ENCODE results near the gene JAG2.

Gene JAG2

GRCh38 chr14:105139831-105140239, 28.7 kb downstream of the JAG2 start:
- no peak for DNase-seq (ENCODE audit: low read depth in 4 of 4, low spot score in 1 of 4)

GRCh38 chr14:105139212-105139825, 29.3 kb downstream of the JAG2 start:
- no peak for DNase-seq (ENCODE audit: low read depth in 4 of 4, low spot score in 1 of 4)

- DNase-seq (ENCODE audit: low read depth in 4 of 4, low spot score in 1 of 4) = no peak
These were observed 29.9 kb downstream of the JAG2 start for GRCh38 chr14:105138551-105139111.

- DNase-seq (ENCODE audit: low read depth in 4 of 4, low spot score in 1 of 4) = no peak
These were observed 30.5 kb downstream of the JAG2 start for GRCh38 chr14:105138021-105138541.

- no peak for DNase-seq (ENCODE audit: low read depth in 4 of 4, low spot score in 1 of 4)
These were observed 31.0 kb downstream of the JAG2 start for GRCh38 chr14:105137481-105138020.

DNA sequence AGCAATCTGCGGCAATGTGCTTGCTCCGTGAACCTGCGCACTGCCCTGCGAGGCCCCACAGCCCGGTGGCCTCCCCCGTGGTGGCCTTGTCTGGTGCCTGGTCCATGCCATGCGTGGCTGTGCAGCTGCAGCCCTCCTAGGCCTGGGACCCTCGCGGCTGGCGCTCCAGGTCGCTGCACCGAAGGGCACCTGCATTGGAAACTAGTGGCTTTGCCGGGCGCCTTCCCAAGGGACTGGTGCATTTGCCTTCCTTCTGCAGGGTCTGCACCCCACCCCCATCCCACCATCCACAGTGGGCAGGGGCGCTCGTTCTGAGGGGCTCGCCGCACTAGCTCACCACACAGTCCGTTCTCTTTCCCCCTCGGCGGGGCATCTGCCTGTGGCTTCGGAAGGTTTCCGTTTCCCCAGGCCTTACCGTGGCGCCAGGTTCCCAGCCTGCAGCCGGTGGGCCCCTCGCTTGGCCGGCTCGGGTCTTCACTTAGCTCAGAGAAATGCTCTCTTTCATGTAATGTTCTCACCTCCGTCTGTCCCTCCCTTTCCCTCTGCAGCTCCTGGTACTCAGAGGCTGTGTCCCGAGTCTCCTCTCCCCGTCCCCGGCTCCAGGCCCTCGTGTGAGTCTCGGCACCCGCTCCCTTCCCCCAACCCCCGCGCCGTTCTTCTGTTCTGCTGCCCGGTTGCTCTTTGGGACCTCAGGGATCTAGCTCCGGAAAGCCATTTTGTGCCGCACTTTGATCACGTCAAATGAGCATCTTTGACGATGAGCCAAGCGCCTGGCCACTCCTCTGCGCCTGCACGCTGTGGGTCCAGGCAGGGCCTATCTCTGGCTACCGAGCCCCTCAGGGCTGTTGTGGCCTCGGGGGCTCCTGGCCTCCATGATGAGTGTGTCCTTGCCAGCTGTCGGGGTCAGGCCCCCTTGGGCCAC, 31.9 kb downstream of the JAG2 start:
- DNase-seq (ENCODE audit: low read depth in 4 of 4, low spot score in 1 of 4) = no peak

GRCh38 chr14:105135700-105136395, 32.7 kb downstream of the JAG2 start:
- no peak for DNase-seq (ENCODE audit: low read depth in 4 of 4, low spot score in 1 of 4)

- DNase-seq (ENCODE audit: low read depth in 4 of 4, low spot score in 1 of 4) = no peak
These were observed 35.5 kb downstream of the JAG2 start for GRCh38 chr14:105132921-105133654.

- no peak for DNase-seq (ENCODE audit: low read depth in 4 of 4, low spot score in 1 of 4)
These were observed 37.3 kb downstream of the JAG2 start for GRCh38 chr14:105131241-105131640.

DNA sequence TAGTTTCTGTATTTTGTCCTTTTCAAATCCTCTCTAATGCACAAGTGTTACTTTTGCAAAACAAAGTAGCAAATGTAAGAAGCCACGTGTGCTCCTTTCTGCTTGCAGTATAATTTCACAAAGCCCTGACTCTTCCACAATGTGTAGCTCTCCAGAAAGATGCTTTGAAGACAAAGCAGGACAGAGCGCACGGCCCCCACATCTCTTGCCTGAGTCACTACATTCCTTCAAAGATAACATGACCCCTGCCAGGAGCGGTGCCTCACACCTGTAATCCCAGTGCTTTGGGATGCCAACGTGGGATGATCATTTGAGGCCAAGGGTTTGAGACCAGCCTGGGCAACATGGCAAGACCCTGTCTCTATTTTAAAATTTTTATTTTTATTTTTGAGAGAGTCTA, 40.5 kb downstream of the JAG2 start:
- no peak for DNase-seq (ENCODE audit: low read depth in 4 of 4, low spot score in 1 of 4)

DNA sequence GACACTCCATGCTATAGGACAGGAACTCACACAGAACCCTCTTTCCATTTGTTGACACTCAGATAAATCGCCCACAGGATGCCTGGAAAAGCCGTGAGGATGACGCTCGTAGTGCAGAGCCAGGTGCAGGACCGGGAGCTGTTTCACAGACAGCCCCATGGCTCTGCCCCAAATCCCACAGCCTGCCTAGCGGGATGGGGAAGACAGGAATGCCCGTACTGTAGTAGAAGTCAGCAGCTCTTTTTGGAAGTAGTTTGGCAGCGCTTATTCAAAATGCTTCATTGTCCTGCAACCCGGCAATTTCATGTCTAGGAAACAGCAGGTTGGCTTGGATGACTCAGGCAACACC, 41.6 kb downstream of the JAG2 start:
- no peak for DNase-seq (ENCODE audit: low read depth in 4 of 4, low spot score in 1 of 4)

GRCh38 chr14:105126126-105126980, 42.2 kb downstream of the JAG2 start:
- no peak for DNase-seq (ENCODE audit: low read depth in 4 of 4, low spot score in 1 of 4)

DNA sequence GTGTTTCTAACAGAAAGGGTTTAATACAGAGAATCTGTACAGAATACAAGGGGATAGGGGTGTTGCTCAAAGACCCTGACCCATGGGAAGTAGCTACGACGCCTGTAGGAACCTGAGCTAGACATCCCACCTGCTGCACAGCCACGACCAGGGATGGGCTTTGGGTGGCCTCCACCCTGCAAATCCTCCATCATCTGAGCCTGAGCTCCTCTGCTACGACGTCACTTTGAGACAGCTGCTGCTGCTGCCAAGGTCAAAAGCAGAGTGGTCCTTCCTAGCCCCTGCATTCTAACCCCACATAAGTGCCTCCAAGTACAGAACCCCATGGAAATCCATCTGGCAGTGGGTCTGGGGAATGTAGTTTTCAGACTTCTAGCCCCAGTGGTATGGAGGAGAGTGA, 43.8 kb downstream of the JAG2 start:
- no peak for DNase-seq (ENCODE audit: low read depth in 4 of 4, low spot score in 1 of 4)

- DNase-seq (ENCODE audit: low read depth in 4 of 4, low spot score in 1 of 4) = no peak
These were observed 44.4 kb downstream of the JAG2 start for GRCh38 chr14:105123981-105124765.

DNA sequence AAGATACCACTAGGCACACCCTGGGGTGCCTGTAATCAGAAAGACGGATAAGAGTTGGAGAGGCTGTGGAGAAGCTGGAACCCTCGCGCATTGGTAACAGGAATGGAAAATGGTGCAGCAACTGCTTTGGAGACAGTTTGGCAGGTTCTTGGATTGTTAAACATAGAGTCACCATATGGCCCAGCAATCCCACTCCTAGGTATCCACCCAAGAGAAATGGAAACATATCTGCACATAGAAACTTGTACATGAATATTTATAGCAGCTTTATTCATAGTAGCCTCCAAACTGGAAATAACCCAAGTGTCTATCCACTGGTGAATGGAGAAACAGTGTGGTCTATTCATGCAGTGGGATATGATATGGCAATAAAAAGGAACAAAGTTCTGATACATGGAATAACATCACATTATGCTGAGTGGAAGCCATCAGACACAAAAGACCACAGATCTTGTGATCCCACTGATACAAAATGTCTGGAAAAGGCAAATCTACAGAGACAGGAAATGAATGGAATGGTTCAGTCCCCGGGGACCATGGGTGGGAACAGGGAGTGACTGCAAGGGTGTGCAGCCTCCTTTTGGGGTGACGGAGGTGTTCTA, 45.4 kb downstream of the JAG2 start:
- DNase-seq (ENCODE audit: low read depth in 4 of 4, low spot score in 1 of 4) = no peak

- DNase-seq (ENCODE audit: low read depth in 4 of 4, low spot score in 1 of 4) = no peak
These were observed 48.5 kb downstream of the JAG2 start for GRCh38 chr14:105120056-105120455.

DNA sequence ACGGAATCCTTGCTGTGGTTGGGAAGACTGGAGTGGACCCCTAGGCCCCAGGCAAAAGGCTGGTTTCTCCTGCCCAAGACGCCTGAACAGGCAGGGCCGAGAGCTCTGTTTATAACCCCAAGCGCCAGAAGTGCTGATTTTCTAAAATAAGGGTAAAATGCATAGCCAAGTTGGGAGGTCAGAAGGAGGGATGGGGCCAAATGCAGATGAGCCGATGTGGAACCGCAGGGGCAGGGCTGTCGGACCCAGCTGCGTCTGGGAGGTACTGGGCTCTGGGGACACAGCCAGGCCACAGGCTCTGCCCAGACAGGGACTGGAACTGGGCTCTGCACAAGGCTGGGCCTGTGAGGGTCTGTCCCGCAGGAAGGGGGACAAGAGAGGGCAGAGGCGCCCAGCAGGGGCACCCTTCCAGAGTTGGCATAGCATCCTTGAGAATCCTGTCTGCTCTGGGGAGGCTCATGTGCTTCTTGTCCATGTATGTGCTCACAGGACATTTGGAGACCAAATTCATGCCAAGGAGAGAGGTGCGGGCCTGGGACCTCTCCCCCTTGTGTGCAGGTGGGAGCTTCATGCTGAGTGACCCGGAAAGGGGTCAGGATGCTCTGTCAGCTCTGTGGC, 49.1 kb downstream of the JAG2 start:
- no peak for DNase-seq (ENCODE audit: low read depth in 4 of 4, low spot score in 1 of 4)

Data from stimulated activated CD4-positive, alpha-beta T cell treated with anti-CD3 and anti-CD28 coated beads, Interleukin-1b, Interleukin-23, amount 100 ng/mL, for 24 hours (primary cell).